Measurements from ENCODE around the gene TELO2. TPM values are rescaled to one million over a fixed set of nuclear protein-coding genes. Genes with fewer than 3 reads are reported as not detected.
A peak's percentile ranks its signal among the peaks of the same experiment; 100 is the strongest.

The TELO2 gene
- total RNA-seq: 11.7 TPM

DNA sequence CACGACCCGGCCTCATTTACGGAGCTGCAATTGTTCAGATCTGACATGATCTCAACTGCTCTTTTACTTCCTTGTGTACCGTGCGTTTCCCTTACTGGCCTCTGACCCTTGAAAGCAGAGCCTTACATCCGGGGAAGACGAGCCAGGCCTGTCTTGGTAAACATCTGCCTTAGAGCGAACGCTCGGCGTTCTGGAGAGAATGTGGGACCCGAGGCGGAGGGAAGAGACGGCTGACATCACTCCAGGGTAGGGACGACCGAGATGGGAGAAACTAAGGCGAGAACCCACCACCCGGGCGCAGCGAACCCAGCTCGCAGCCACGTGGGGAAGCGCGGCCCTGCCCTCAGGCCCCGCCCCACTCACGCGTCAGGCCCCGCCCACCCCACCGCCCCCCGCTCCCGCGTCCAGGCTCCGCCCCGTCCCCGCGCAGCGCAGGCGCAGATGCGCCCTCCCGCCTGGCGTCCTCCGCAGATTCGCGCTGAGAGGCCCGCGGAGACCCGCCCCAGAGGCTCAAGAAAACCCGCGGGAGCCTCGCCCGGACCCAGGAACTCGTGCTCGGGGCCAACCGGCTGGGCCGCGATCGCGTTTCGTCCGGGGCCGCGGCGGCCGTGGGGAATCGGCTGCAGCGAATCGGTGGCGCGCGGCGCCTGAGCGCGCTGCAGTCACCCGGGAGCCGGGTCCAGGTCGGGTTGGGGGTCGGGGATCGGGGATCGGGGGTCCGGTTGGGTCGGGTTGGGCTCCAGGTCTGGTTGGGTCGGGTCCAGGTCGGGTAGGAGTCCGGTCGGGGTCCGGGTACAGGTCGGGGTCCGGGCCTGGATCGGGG, at the start of gene TELO2:
TELO2 (plus strand) TSS at position 438 of the 823 bp plus-strand sequence. CDS start 922 bp downstream, outside the sequence.
- DNase-seq: peak; percentile 78

DNA sequence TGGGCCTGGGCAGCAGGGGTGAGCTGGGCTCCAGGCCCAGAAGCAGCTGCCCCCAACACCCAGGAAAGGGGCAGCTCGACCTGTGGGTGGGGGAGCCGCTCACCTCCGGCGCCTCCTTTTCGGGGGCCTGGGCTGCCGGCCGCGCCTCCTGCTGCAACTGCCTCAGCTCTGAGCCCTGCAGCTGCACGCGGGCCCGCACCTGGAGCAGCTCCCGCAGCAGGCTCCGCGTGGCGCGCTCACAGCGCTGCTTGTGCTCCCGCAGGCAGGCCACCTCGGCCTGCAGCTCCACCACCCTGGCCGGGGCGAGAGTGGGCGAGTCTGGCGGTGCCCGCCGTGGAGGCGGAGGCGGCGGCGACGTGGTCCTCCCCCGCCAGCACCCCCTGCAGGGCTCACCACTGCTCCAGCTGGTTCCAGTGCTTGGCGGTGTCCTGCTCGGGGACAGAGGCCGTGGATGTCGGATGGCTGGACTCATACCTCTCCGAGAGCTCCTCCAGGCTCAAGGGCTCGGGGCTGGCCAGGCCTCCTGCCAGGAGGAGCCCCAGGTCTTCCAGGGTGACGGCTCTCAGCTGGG, 49.7 kb upstream of the TELO2 start:
- no peak for DNase-seq

DNA sequence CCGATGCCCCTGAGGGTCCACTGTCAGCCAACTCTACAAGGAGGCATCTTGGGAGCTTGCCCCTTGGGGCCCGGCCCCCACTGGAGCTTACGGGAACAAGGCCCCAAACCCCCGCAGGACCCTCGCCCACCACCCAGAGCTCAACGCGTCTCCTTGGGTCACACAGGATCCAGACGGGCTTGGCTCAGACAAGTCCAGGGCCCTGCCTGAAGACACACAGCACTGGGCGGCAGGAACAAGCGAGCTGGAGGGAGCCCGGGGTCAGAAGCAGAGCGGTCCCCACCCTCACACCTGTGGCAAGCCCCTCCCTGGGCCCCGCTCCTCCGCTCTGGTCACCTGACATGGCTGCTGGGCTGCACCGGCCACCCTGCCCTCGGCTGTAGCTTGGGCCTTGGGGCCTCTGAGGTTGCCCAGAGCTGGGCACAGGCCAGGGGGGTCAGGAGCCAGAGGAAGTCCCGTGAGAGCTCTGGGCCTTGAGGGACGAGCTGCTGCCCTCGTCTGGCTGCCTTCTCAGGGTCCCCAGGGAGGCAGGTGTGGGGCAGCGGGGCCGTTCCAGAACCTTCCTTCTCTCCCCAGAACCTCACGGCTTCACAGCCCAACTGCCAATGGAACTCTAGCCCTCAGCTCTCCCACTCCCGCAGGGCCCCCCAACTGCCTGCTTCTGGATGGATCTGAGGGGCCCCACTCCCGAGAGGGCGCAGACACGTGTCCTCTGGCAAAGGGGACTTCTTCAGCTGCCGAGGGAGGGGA, 49.0 kb upstream of the TELO2 start, which contains the start of gene CCDC154:
CCDC154 (minus strand) TSS at position 577 of the 750 bp plus-strand sequence; CDS start at position 343, 234 bp downstream.
- DNase-seq: no peak

DNA sequence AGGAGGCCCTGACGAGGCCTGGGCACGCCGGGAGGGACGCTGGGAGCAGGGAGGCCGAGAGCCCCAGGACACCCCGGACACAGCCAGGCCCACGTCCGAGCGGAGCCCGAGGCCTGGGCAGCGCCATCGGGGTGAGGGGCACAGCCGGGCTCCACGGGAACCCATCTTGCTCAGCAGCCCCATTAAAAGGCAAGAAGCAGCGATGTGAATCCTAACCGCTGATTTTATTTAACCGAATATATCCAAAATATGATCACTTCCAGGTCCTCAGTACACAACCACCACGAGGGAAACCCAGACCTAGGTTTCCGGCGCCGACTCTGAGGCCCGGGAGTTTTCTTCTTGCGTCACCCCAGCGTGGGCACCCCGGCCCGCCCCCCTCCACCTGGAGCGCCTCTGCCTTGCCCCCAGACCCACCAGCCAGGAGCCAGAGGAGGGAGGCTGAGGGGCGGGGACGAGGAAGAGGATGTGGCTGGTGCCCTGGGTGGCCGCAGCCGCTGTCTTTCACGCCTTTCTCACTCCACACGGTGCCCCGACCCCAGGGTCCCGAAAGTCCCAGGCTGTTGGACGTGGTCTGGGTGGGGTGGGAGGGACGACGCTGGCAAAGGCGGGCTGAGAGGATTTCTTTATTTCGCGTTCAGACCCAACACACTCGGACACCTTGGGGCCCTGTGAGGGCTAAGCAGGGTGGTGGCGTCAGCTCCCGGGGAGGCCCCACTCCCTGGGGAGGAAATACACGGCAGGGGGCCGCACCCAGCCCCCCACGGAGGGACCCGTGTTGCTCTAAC, 48.2 kb upstream of the TELO2 start:
- no peak for DNase-seq

DNA sequence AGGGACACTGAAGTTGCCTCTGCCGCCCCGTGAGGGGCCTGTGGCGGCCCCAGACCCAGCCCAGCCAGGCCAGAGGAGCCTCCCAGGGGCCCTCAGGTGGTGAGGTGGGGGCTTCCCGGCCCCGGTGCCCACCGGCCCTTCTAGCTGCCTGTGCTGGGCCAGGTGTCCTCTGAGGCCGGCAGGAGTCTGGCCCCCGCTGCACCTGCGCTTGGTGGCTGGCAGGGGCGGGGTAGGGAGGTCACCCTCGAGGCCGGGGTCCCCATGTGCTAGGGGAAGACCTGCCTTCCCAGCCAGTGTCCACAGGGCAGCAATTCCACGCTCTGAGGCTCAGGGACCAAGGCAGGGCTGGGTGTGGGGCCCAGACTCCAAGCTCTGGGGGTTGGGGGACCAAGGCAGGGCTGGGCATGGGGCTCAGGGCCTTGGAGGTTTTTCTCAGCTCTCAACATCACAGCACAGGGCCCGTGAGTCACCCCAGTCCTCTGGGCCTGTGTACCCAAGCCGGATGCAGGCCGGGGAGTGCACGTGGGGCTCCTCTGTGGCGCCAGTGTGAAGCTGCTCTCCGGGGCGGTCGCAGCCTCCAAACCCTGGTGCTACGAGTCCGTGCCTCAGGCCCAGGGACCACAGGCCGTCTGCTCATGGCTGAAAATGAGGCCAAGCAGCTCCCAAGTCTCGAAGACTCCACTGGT, 47.5 kb upstream of the TELO2 start:
- DNase-seq: no peak

DNA sequence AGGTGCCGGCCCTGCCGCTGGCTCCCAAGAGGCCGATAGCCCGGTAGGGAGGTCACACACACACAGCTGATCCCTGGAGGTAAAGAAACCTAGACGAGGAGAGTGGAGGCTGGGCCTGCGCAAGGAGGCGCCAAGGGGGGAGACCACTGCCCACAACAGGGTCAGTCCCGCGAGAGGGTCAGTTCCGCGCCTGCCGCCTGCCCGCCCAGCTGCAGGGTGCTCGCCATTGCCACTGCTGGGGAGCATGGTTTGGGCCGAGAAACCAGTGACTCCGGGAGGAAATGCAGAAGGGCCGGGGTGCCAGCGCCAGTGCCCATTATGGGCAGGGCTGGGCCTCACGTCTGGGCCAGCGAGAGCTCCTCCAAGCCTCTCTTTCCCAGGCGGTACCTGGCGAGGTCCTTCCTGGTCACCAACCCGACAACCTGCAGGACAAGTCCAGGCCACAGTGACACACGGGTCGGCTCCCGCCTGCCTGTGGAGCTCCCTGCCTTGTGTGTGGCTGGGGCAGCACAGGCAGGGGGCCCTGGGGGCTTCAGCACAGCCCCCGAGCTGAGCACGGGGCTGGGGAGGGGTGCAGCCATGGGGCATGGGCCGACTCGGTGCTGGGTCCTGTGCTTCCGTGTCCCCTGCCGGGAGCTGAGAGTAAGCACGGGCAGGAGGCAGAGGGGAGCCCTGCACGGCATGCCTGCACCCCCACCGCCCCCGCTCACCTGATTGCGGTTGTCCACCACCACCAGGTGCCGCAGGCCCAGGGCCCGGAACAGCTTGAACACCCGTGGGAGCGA, 46.7 kb upstream of the TELO2 start:
- no peak for DNase-seq

DNA sequence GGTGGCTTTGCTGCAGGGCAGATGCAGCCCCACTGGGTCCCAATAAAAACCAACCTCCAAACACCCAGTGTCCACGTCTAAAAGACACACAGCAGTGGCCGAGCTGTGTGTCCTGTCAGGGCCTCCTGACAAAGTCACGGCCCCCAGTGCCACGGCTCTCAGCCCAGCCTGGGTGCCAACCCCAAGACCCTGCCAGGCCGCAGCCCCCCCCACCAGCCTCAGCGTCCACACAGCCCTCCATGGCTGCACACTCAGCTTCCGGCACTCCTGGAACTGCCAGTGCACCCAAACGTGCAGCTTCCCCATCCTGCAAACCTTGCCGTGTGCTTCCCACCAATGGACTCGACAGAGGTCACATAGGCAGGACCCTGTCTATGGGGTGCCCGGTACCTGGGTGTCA, 45.2 kb upstream of the TELO2 start:
- DNase-seq: no peak

DNA sequence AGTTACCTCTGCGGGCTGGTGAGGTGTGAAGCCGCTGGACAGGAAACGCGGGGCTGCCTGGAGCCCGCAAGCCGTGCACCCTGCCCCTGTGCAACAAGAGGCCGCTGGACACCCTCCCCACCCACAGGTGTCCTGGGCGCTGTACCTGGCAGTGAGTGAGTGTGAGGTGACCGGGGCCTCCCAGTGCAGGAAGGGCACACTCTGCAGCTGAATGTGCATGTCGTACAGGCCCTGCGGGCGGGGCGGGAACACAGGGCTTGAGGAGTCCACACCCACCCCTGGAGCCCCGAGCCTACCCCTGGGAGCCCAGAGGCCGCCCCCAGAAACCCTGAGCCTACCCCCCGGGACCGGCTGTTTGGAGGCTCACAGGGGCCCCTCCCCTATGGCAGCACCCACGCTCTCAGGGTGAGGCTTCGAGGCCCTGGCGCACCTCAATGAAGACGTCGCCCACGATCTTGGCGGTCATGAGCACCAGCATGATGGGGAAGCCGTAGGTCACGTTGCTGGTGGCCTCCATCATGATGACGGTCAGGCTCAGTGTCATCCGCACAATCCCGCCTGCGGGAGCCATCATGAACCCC, 44.5 kb upstream of the TELO2 start:
- DNase-seq: no peak

DNA sequence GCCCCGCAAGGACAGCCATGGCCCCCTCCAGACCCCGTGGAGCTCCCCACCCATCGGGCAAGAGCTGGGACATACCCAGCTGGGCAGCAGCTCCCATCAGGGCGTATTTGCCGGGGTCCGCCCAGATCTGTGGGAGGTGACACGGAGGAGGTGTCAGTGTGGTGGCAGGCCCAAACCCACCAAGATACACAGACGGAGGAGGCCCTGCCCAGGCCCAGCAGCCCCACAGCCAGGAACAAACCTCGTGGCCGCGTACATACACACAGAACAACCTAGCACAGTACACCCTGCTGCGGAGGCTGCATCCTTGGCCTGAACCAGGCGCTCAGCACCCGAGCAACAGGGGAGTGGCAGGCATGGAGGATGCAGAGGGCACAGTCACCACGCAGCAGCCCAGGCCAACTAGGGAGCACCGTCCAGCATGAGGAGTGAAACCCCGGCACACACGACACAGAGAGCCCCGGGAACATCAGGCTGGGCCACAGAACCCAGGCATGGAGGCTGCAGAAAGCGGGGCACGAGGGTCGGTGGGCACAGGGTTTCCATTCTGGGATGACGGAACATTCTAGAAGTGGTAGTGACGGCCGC, 43.9 kb upstream of the TELO2 start:
- no peak for DNase-seq

DNA sequence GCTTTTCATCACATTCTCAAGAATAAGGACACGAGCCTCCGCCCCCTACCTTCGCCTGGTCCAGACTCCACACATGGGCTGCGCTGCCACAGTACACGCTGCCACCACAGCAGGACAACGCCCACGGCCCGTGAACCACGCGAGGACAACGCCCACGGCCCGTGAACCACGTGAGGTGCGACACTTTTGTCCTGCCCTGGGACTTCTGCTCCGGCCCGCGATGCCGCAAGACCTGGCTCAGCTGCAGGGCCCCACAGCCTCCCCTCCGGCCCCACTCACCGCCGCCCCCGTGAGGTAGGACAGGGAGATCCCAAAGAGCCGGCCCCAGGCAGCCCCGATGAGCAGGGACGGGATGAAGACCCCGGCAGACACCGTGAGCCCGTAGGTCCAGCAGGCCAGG, 42.9 kb upstream of the TELO2 start:
- DNase-seq: no peak

DNA sequence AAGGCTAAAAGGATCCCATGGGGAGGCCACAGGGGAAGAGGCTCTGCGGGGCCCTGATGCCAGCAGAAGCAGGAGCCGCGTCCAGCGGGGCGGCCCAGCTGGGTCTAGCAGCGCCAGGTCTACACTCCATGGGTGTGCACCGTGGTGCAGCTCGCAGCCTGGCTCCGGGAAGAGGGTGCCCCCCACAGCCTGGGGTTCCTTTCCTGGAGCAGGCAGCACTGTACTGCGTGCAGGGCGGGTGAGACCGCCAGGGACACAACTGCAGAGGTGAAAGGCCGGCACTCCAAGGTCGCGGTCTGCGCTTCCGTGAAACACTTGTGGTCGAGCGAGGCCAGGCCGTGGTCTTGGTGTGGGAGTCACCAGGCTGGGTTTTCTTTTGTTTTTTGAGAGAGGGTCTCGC, 42.3 kb upstream of the TELO2 start:
- DNase-seq: no peak

DNA sequence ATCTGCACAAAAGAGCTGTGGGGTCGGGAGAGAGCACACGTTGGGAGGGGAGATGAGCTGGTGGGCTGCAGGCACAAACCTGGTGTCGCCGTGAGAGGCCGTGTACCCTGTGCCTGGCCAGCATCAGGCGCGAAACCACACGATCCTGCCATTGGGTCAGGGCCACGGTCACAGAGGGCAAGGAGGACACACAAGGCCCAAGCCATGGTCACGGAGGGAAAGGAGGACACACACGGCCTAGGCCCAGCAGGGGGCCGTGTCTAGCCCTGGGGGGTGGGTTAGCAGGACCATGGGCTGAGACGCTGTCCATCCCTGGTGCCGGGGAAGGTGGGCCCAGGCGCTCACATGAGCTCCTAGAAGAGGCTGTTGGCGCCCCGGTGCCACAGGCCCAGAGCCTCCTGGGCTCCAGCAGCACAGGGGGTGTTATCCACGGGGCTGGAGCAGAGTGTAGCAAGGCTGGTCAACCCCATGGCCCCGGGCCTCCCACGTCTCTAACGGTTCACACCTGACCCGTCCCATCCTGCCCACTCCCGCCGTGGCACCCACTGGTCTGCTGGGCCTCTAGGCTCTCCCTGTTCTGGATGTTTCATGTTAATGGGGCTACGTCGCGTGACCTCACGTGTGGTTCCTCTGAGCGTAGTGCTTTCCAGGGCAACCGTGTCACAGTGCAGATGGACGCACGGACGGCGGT, 41.3 kb upstream of the TELO2 start:
- no peak for DNase-seq

DNA sequence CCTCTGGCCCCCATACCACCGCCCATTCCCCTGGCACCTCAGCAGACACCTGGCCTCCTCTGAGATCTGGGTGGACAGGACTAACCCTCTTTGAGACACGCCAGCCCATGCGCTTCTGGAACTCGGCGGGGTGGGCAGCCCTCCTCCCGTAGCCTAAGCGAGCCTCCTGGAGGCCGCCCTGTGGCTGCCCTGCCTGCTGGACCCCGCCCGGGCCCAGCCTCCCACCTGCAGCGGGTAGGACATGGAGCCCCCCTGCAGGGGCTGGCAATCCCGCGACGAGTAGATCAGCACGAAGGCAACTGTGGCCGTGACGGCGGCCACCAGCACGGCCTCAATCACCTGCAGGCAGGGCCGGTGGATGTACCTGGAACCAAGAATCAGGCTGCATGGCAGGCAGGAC, 40.6 kb upstream of the TELO2 start:
- no peak for DNase-seq

DNA sequence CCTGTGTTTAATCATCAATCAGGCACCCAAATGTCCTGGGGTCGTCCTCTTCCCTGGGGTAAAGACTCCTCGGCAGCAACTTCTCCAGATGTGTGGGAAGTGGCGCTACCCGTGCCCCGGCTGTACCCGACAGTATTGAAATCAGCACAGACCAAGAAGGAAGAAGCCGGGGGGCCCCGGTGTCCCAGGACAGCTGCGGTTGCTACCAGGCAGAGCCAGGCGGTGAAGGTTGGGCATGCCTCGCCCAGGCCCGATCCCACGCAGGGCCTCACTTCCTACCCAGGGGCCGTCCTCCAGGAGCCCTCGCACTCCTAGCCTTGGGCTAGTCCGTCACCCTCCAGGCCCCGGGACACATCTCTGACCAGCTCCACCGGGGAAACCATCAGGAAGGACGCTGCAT, 39.8 kb upstream of the TELO2 start:
- DNase-seq: no peak

DNA sequence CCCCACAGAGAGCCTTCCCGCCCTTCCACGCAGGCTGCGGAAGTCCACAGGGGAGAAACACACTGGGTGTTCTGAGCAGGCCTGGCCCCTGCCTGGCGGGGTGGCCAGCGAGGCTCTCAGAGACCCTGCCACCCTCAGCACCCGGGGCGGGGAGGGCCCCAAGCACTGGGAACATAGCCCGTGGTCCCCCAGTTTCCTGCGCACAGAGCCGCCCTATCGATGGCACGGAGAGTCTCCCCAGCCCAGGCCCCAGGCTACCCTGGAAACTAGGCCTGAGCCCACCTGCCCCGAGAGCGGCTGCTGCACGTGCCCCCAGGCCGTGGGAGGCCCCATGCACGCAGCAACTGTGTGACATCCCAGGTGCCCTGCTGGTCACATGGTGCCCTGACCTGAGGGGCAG, 38.6 kb upstream of the TELO2 start:
- DNase-seq: no peak

DNA sequence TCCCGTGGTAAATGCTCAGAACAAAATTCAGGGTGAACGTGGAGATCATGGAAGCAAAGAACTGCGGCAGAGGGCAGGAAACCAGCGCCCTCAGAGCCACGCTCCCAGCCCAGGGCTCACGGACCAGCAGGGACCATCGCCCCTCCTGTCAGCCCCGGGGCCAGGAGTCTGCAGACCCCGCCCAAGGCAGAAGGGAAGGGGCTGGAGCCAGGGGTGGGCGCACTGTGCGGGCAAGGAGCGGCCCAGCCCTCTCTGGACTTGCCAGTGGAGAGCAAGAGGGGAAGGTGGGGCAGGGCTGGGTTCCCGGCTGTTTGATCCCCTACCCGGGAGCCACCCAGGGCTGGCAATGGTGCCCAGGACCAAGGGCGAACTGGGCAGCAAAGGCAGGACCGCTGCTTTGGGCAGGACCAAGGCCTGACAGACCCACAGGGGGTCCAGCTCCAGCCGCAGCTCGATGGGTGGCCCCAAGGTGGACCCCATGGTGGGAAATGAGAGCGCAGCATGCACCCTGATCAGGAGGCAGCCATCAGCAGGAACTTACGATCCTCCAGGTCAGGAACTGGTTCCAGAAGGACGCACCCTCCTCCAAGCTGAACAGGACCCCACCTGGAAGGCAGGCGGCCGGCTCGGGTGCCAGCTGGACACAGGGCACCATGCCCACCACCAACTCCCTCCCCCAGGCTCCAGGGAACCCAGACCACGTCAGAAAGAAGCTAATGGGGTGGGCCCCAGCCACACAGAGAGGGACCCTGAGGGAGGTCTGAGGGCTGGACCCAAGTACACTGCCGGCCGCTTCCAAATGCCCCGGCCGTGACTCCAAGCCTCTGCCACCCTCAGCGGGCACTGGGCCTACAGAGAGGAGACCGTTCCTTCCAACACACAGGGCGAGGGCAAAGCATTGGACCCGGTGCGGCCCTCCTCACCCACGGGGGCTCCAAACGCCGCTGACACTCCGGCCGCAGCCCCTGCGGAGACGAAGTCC, 37.7 kb upstream of the TELO2 start:
- DNase-seq: no peak

DNA sequence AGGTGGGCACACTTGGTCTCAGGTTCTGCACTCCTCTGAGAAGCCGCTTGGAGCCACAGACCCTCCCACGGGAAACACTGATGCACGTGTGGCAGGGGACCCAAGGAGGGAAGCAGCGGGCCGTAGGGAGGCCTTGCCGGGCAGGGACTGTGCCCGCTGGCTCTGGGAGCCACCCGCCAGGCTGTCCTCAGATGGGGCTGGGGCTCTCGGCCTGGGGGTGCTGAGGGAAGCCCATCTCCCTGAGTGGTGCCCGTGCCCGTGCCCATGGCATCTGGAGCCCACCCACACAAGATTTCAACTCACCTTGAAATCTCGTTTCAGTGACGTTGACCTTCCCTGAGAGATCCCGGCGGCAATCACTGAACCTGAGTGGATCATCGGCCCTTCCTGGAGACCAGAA, 36.2 kb upstream of the TELO2 start:
- DNase-seq: no peak
